ENCODE measurements around the gene CLTCL1.

- no peak for TF ChIP-seq CTCF (IDR thresholded peaks at IDR 0.05)
- TF ChIP-seq POLR2A (IDR thresholded peaks at IDR 0.05): no peak
- no peak for TF ChIP-seq POLR2AphosphoS5 (IDR thresholded peaks at IDR 0.05)
- TF ChIP-seq EP300 (IDR thresholded peaks at IDR 0.05): no peak
These were observed 58.9 kb downstream of the CLTCL1 start for GRCh38 chr22:19232623-19233022.
